Brain pericyte (primary cell): ENCODE measurements around the gene COL24A1.

Experiments
- DNase-seq: peaks from one replicate; pipeline ENCODE4 v3.0.0-alpha.2; 2012; ENCODE audit warnings: low read depth, low spot score

The COL24A1 gene

GRCh38 chr1:85692730-85693314, 463.8 kb downstream of the COL24A1 start:
- DNase-seq, result no peak

GRCh38 chr1:85689775-85690404, 466.7 kb downstream of the COL24A1 start:
- DNase-seq, result no peak

- DNase-seq, result no peak
These were observed 473.1 kb downstream of the COL24A1 start for GRCh38 chr1:85683292-85684025.

- no peak for DNase-seq
These were observed 475.5 kb downstream of the COL24A1 start for GRCh38 chr1:85681087-85681486.
